Brain microvascular endothelial cell (primary cell): ENCODE measurements around the gene ZBTB12.
"Not testable (repeated sequence)": the region's sequence is repeated elsewhere in the genome, so short reads cannot be mapped to it uniquely, and the experiment has no call there.

ENCODE experiments used
- DNase-seq: peaks from one replicate; pipeline ENCODE4 v3.0.0-alpha.2; 2020
- H3K27ac ChIP-seq: fragments of 250-450 bp; sonication (Bioruptor Pico); 2 replicates; pipeline ENCODE4 v1.5.1; 2020; ENCODE audit warnings: mild to moderate bottlenecking, moderate library complexity
- H3K27me3 ChIP-seq: fragments of 250-450 bp; sonication (Bioruptor Pico); replicated peaks from 2 replicates; pipeline ENCODE4 v1.5.1; 2020; ENCODE audit warnings: mild to moderate bottlenecking
- H3K36me3 ChIP-seq: fragments of 250-450 bp; sonication (Bioruptor Pico); replicated peaks from 2 replicates; pipeline ENCODE4 v1.5.1; 2020; ENCODE audit warnings: mild to moderate bottlenecking
- H3K4me3 ChIP-seq: 2 replicates; pipeline ENCODE4 v1.5.1; 2011; ENCODE audit warnings: low read depth, mild to moderate bottlenecking, control low read depth, low read length, moderate library complexity
- CTCF ChIP-seq: IDR thresholded peaks from 2 replicates; pipeline ENCODE4 v1.5.1; 2011; ENCODE audit warnings: low read depth, mild to moderate bottlenecking, moderate library complexity, low read length, control low read depth, inconsistent platforms; ENCODE audit errors: missing control alignments
- in situ Hi-C: cut with HindIII; loops from 2 replicates; pipeline ENCODE4 v1.10.0; 2017; ENCODE audit warnings: low sequenced_read_pairs, low pct_ligation_motif_present

The ZBTB12 gene

DNA sequence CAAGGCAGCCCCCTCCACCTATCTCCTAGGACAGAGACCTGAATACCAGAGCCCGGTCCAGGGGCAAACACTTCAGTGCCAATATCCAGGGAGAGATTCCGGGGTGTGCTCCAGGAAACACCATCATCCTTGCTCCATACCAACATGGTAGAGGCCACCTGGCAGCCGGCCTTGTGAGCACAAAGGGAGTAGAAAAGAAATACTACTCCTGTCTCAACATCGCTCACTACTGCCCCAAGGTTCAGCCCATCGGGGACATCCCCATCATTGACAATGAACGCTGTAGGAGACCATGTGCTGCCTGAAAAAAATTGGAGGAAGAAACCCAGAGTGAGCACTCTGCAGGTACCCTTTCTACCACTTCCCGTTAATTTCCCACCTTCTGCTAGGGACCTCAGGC, 40.7 kb downstream of the ZBTB12 start:
- Histone ChIP-seq H3K4me3 (no peak overlapping the region), H3K27me3 (no peaks in the 10 kb centered on the region), H3K27ac (no peak overlapping the region), H3K36me3 (peaks cover 20% of the 10 kb centered on the region)
- DNase-seq = no peak
- in situ Hi-C loops = no loop called here
- no peak for TF ChIP-seq CTCF

DNA sequence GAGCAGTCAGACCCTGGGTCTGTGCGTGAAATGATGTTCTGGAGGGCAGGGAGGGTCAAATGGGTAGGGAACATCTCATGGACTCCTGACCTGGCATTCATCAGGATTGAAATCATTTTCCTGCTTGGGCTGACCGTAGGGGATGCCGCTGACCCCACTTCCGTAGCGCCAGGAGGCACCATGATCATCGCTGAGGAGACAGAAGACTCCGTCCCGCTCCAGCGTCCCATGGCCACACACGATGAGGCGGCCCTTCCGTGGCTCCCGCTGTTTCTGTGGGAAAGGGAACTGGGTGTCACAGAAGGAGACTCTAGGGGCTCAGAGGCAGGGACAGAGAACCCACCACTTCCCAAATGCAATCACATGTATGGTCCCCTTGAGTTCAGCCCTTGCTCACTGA, 41.5 kb downstream of the ZBTB12 start:
- no peaks in the 10 kb centered on the region for H3K27me3 ChIP-seq
- in situ Hi-C loops = no loop called here
- DNase-seq = no peak
- no peak for TF ChIP-seq CTCF
- H3K4me3 ChIP-seq = no peak overlapping the region
- no peak overlapping the region for H3K27ac ChIP-seq
- H3K36me3 ChIP-seq = peaks cover 20% of the 10 kb centered on the region

- DNase-seq = no peak
- no peak for TF ChIP-seq CTCF
- Histone ChIP-seq H3K27ac (no peak overlapping the region), H3K36me3 (peaks cover 20% of the 10 kb centered on the region), H3K27me3 (no peaks in the 10 kb centered on the region), H3K4me3 (no peak overlapping the region)
- in situ Hi-C loops = no loop called here
Measured at GRCh38 chr6:31859923-31860322, 42.0 kb downstream of the ZBTB12 start.

GRCh38 chr6:31858707-31859106, 43.2 kb downstream of the ZBTB12 start:
- no peak for TF ChIP-seq CTCF
- Histone ChIP-seq H3K27me3 (no peaks in the 10 kb centered on the region), H3K4me3 (no peak overlapping the region), H3K36me3 (peaks cover 20% of the 10 kb centered on the region), H3K27ac (no peak overlapping the region)
- in situ Hi-C loops = no loop called here
- no peak for DNase-seq

DNA sequence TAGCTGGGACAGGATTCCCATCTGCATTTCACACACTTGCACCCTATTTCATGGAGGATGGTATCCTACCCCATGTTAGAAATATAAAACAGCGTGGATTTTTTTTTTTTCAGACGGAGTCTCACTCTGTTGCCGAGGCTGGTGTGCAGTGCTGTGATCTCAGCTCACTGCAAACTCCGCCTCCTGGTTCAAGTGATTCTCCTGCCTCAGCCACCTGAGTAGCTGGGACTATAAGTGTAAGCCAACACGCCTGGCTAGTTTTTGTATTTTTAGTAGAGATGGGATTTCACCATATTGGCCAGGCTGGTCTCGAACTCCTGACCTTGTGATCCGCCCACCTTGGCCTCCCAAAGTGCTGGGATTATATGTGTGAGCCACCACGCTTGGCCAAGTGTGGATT, 44.1 kb downstream of the ZBTB12 start:
- H3K27me3 ChIP-seq, H3K27ac ChIP-seq, in situ Hi-C loops, DNase-seq, H3K4me3 ChIP-seq: not testable (repeated sequence)
- H3K36me3 ChIP-seq = peaks cover 20% of the 10 kb centered on the region

DNA sequence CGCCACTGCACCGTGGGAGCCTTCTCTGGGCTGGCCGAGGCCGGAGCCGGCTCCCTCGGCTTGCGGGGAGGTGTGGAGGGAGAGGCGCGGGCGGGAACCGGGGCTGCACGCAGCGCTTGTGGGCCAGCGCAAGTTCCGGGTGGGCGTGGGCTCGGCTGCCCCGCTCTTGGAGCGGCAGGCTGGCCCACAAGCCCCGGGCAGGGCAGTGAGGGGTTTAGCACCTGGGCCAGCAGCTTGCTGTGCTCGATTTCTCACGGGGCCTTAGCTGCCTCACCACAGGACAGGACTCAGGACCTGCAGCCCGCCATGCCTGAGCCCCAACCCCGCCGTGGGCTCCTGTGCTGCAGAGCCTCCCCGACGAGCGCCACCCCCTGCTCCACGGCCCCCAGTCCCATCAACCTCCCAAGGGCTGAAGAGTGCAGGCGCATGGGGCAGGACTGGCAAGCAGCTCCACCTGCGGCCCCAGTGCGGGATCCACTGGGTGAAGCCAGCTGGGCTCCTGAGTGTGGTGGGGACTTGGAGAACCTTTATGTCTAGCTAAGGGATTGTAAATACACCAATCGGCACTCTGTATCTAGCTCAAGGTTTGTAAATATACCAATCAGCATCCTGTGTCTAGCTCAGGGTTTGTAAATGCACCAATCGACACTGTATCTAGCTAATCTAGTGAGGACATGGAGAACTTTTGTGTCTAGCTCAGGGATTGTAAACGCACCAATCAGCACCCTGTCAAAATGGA, 49.7 kb downstream of the ZBTB12 start:
- in situ Hi-C loops, H3K36me3 ChIP-seq, DNase-seq, H3K4me3 ChIP-seq, H3K27ac ChIP-seq, H3K27me3 ChIP-seq: not testable (repeated sequence)

DNA sequence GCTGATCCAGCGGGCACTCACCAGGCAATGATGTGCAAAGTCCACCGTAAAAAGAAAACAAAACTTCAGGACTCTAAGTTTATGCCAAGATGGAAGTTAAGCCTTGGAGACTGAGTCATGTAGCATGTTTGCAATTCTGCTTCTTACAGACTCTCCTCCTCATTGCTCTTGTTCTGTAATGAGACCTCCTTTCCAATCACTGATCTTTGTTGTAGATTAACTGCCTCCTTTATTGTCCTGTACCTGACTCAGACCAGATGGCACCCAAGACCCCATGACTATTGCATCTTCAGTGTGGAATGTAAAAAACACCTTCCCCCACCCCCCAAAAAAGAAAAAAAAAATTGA, 50.4 kb downstream of the ZBTB12 start:
- no peak for DNase-seq
- no peak overlapping the region for H3K27ac ChIP-seq
- in situ Hi-C loops = no loop called here
- no peaks in the 10 kb centered on the region for H3K36me3 ChIP-seq
- H3K27me3 ChIP-seq = no peaks in the 10 kb centered on the region
- no peak for TF ChIP-seq CTCF
- H3K4me3 ChIP-seq = no peak overlapping the region
